OCI-LY1 (cell line): ENCODE results near the gene AHI1.

ENCODE experiments used
- H2AFZ ChIP-seq: fragments of 200-600 bp; sonication (generic), shearing (Covaris generic); 2 replicates; pipeline ENCODE4 v1.6.0; 2014; ENCODE audit warnings: antibody characterized with exemption, mild to moderate bottlenecking, low read length
- H3F3A ChIP-seq: fragments of 200-600 bp; sonication (generic), shearing (Covaris generic); 2 replicates; pipeline ENCODE4 v1.6.0; 2014; ENCODE audit warnings: mild to moderate bottlenecking, antibody characterized with exemption, low read length, moderate library complexity; ENCODE audit not compliant: insufficient read depth
- H3K27ac ChIP-seq: fragments of 200-600 bp; sonication (generic); 2 replicates; pipeline ENCODE4 v1.5.1; 2014; ENCODE audit warnings: low read length, mixed run types, mild to moderate bottlenecking, low read depth; ENCODE audit not compliant: poor library complexity, severe bottlenecking
- H3K27me3 ChIP-seq: fragments of 200-600 bp; sonication (generic); 2 replicates; pipeline ENCODE4 v1.6.0; 2014; ENCODE audit warnings: antibody characterized with exemption, mild to moderate bottlenecking, low read length, moderate library complexity; ENCODE audit not compliant: insufficient read depth
- H3K36me3 ChIP-seq: fragments of 200-600 bp; sonication (generic); 2 replicates; pipeline ENCODE4 v1.6.1; 2014; ENCODE audit warnings: mild to moderate bottlenecking, antibody characterized with exemption, low read length, moderate library complexity, mixed read lengths; ENCODE audit not compliant: insufficient read depth
- H3K4me1 ChIP-seq: fragments of 200-600 bp; sonication (generic); 2 replicates; pipeline ENCODE4 v1.5.1; 2014; ENCODE audit warnings: mild to moderate bottlenecking, low read length, moderate library complexity; ENCODE audit not compliant: insufficient read depth, severe bottlenecking
- H3K4me2 ChIP-seq: fragments of 200-600 bp; sonication (generic), shearing (Covaris generic); 2 replicates; pipeline ENCODE4 v1.6.1; 2014; ENCODE audit warnings: low read length
- H3K4me3 ChIP-seq: fragments of 200-600 bp; sonication (generic); 2 replicates; pipeline ENCODE4 v1.5.1; 2014; ENCODE audit warnings: low read length, low read depth, mild to moderate bottlenecking, mixed read lengths; ENCODE audit not compliant: poor library complexity, severe bottlenecking
- H3K79me2 ChIP-seq: fragments of 200-600 bp; shearing (Covaris generic); 2 replicates; pipeline ENCODE4 v1.6.1; 2016; ENCODE audit warnings: mixed run types, low read length, mixed read lengths; ENCODE audit not compliant: insufficient read depth
- H3K9ac ChIP-seq: fragments of 200-600 bp; sonication (generic), shearing (Covaris generic); 2 replicates; pipeline ENCODE4 v1.6.1; 2014; ENCODE audit warnings: mild to moderate bottlenecking, low read length, mixed read lengths
- H3K9me2 ChIP-seq: fragments of 200-600 bp; sonication (generic), shearing (Covaris generic); 2 replicates; pipeline ENCODE4 v1.6.1; 2014; ENCODE audit warnings: low read depth, mild to moderate bottlenecking, low read length, mixed read lengths
- H3K9me3 ChIP-seq: fragments of 200-600 bp; shearing (Covaris generic); 2 replicates; pipeline ENCODE4 v1.6.1; 2014; ENCODE audit warnings: low read length, mixed read lengths
- H4K20me1 ChIP-seq: fragments of 200-600 bp; sonication (generic), shearing (Covaris generic); 2 replicates; pipeline ENCODE4 v1.6.0; 2016; ENCODE audit warnings: mild to moderate bottlenecking, low read length; ENCODE audit not compliant: insufficient read depth
- EZH2 ChIP-seq: fragments of 200-600 bp; sonication (generic), shearing (Covaris generic); IDR thresholded peaks from 2 replicates; pipeline ENCODE4 v1.8.0; 2017; ENCODE audit warnings: borderline replicate concordance, mixed run types, mild to moderate bottlenecking, antibody characterized with exemption, low read length, moderate library complexity, mixed read lengths
- TF ChIP-seq, protein P1 (sequence below): fragments of 200-600 bp; sonication (generic), shearing (Covaris generic); IDR thresholded peaks from 2 replicates; pipeline ENCODE4 v1.5.1; 2017; ENCODE audit warnings: mild to moderate bottlenecking, antibody characterized with exemption, low read length, moderate library complexity, mixed read lengths

AHI1 gene

DNA sequence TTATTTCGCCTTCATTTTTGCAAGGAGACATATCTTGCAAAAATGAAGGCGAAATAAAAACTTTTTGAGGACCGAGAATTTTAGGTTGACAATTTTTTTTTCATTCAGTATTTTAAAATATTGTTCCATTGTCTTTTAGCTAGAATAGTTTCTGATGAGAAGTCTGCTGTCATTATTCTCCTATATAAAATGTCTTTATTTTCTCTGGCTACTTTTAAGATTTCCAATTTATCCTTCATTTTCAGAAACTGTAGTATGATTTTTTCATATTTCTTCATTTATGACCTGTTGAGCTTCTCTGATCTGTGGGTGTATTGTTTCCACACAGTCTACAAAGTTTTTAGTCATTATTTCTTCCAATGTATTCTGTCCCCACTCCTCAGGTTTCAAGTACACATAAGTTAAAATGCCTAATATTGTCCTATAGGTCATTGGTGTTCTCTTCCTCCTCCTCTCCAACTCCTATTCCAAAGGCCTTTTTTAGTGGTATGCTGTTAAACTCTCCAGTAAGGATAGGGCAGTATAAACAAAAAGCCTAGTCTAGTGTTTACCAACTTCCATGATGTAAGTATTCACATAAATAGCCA, 15.7 kb downstream of the AHI1 start:
- no peak overlapping the region for H3K27ac ChIP-seq
- peaks cover 58% of the 10 kb centered on the region for H3K36me3 ChIP-seq
- TF ChIP-seq, protein P1, sequence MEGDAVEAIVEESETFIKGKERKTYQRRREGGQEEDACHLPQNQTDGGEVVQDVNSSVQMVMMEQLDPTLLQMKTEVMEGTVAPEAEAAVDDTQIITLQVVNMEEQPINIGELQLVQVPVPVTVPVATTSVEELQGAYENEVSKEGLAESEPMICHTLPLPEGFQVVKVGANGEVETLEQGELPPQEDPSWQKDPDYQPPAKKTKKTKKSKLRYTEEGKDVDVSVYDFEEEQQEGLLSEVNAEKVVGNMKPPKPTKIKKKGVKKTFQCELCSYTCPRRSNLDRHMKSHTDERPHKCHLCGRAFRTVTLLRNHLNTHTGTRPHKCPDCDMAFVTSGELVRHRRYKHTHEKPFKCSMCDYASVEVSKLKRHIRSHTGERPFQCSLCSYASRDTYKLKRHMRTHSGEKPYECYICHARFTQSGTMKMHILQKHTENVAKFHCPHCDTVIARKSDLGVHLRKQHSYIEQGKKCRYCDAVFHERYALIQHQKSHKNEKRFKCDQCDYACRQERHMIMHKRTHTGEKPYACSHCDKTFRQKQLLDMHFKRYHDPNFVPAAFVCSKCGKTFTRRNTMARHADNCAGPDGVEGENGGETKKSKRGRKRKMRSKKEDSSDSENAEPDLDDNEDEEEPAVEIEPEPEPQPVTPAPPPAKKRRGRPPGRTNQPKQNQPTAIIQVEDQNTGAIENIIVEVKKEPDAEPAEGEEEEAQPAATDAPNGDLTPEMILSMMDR = no peak
- no peak for TF ChIP-seq EZH2
- H2AFZ ChIP-seq = no peak overlapping the region
- no peak overlapping the region for H3K4me3 ChIP-seq
- no peak overlapping the region for H3K4me2 ChIP-seq
- H3K79me2 ChIP-seq = no peaks in the 10 kb centered on the region
- no peaks in the 10 kb centered on the region for H3F3A ChIP-seq
- no peaks in the 10 kb centered on the region for H3K4me1 ChIP-seq
- H3K9me2 ChIP-seq = no peaks in the 10 kb centered on the region
- peaks cover 34% of the 10 kb centered on the region for H3K9me3 ChIP-seq
- H4K20me1 ChIP-seq = no peaks in the 10 kb centered on the region
- no peaks in the 10 kb centered on the region for H3K27me3 ChIP-seq
- H3K9ac ChIP-seq = no peak overlapping the region

DNA sequence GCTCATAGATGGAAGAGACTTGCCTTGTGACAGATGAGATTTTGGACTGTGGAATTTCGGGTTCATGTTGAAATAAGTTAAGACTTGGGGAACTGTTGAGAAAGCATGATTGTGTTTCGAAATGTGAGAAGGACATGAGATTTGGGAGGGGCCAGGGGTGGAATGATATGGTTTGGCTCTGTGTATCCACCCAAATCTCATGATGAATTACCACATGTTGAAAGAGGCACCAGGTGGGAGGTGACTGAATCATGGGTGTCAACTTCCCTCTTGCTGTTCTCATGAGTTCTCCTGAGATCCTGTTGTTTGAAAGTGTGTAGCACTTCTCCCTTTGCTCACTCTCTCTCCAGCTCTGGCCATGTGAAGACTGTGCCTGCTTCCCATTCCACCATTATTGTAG, 17.9 kb downstream of the AHI1 start:
- no peaks in the 10 kb centered on the region for H3F3A ChIP-seq
- H3K9ac ChIP-seq = no peak overlapping the region
- no peaks in the 10 kb centered on the region for H4K20me1 ChIP-seq
- TF ChIP-seq, protein P1 = no peak
- TF ChIP-seq EZH2 = no peak
- peaks cover 47% of the 10 kb centered on the region for H3K36me3 ChIP-seq
- H3K4me3 ChIP-seq = no peak overlapping the region
- H3K79me2 ChIP-seq = no peaks in the 10 kb centered on the region
- H3K27ac ChIP-seq = no peak overlapping the region
- no peak overlapping the region for H2AFZ ChIP-seq
- H3K4me1 ChIP-seq = no peaks in the 10 kb centered on the region
- no peak overlapping the region for H3K4me2 ChIP-seq
- no peaks in the 10 kb centered on the region for H3K27me3 ChIP-seq
- no peaks in the 10 kb centered on the region for H3K9me2 ChIP-seq
- H3K9me3 ChIP-seq = peaks cover 32% of the 10 kb centered on the region

DNA sequence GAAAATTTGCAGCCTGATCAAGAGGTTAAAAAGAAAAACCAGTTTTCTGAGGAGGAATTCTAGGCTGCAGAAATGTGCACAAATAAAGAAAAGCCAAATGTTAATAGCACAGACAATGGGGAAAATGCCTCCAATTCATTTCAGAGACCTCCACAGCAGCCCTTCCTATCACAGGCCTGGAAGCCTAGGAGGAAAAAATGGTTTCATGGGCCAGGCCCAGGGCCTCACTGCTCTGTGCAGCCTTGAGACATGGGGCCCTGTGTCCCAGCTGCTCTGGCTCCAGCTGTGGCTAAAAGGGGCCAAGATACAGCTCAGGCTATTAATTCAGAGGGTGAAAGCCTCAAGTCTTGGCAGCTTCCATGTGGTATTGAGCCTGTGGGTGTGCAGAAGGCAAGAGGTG, 18.9 kb downstream of the AHI1 start:
- H3K27me3 ChIP-seq = no peaks in the 10 kb centered on the region
- H3K9me2 ChIP-seq = no peaks in the 10 kb centered on the region
- H4K20me1 ChIP-seq = no peaks in the 10 kb centered on the region
- H2AFZ ChIP-seq = no peak overlapping the region
- H3K79me2 ChIP-seq = no peaks in the 10 kb centered on the region
- H3K4me2 ChIP-seq = no peak overlapping the region
- H3K9ac ChIP-seq = no peak overlapping the region
- peaks cover 29% of the 10 kb centered on the region for H3K9me3 ChIP-seq
- H3K36me3 ChIP-seq = peaks cover 37% of the 10 kb centered on the region
- no peak overlapping the region for H3K4me3 ChIP-seq
- H3K4me1 ChIP-seq = no peaks in the 10 kb centered on the region
- H3F3A ChIP-seq = no peaks in the 10 kb centered on the region
- no peak overlapping the region for H3K27ac ChIP-seq
- no peak for TF ChIP-seq EZH2
- TF ChIP-seq, protein P1 = no peak
